NCI-H446 (cell line): ENCODE results near the gene NTMT1.
"Not testable (repeated sequence)": the region's sequence is repeated elsewhere in the genome, so short reads cannot be mapped to it uniquely, and the experiment has no call there.

Source experiments
- DNase-seq, 2 experiments: peaks; one replicate each; lab custom pipeline; 2025; lab: John Stamatoyannopoulos, UW

NTMT1 gene

GRCh38 chr9:129615407-129616285 lies 10.3 kb upstream of the NTMT1 start:
- no peak for DNase-seq

GRCh38 chr9:129617167-129617566 lies 8.8 kb upstream of the NTMT1 start:
- DNase-seq, result no peak

- no peak for DNase-seq
Measured at GRCh38 chr9:129619787-129620668, 5.9 kb upstream of the NTMT1 start.

GRCh38 chr9:129620669-129621295 lies 5.2 kb upstream of the NTMT1 start, which contains the start of gene C9orf50:
C9orf50 (minus strand) TSS chr9:129621101; CDS start chr9:129620574, 527 bp downstream.
- no peak for DNase-seq

GRCh38 chr9:129623331-129623730 lies 2.6 kb upstream of the NTMT1 start:
- no peak for DNase-seq

GRCh38 chr9:129624168-129624759 lies 1.7 kb upstream of the NTMT1 start:
- peak; percentile 43 to 54 for DNase-seq

GRCh38 chr9:129624947-129625346 lies 1.0 kb upstream of the NTMT1 start:
- DNase-seq, result no peak

GRCh38 chr9:129626625-129627284 lies 792 bp downstream of the NTMT1 start:
- no peak for DNase-seq

GRCh38 chr9:129627556-129628440 lies 1.8 kb downstream of the NTMT1 start:
- peak in 1 of 2 experiments; percentile 28 for DNase-seq

- no peak for DNase-seq
Measured at GRCh38 chr9:129628709-129629108, 2.7 kb downstream of the NTMT1 start.

- DNase-seq, result no peak
Measured at GRCh38 chr9:129629251-129629820, 3.4 kb downstream of the NTMT1 start.

- no peak for DNase-seq
Measured at GRCh38 chr9:129630967-129631673, 5.2 kb downstream of the NTMT1 start.

GRCh38 chr9:129631674-129632129 lies 5.7 kb downstream of the NTMT1 start:
- DNase-seq, result no peak

GRCh38 chr9:129632460-129632859 lies 6.5 kb downstream of the NTMT1 start:
- no peak for DNase-seq

- DNase-seq, result no peak
Measured at GRCh38 chr9:129633207-129633606, 7.2 kb downstream of the NTMT1 start.

GRCh38 chr9:129633848-129634247 lies 7.9 kb downstream of the NTMT1 start:
- DNase-seq, result no peak

GRCh38 chr9:129635099-129636065 lies 9.4 kb downstream of the NTMT1 start:
- DNase-seq, result no peak

- not testable (repeated sequence) for DNase-seq
Measured at GRCh38 chr9:129636343-129636742, 10.4 kb downstream of the NTMT1 start.
